GM19328 (cell line): ENCODE data around the gene TLCD3B.

Experiments used
- ATAC-seq: cut with Tn5 transposase; IDR thresholded peaks from one replicate; pipeline ENCODE4 v1.9.1; 2021; ENCODE audit warnings: mild to moderate bottlenecking, moderate library complexity; ENCODE audit not compliant: unreplicated experiment

TLCD3B gene

GRCh38 chr16:29975134-29975538 lies 55.9 kb downstream of the TLCD3B start:
- no peak for ATAC-seq
